COLO668 (cell line): Measurements from ENCODE around the gene ODAD3.
"Not testable (repeated sequence)": the region's sequence is repeated elsewhere in the genome, so short reads cannot be mapped to it uniquely, and the experiment has no call there.

Experiments used
- DNase-seq: peaks from one replicate; lab custom pipeline; 2025; ENCODE audit not compliant: unreplicated experiment; lab: John Stamatoyannopoulos, UW

The ODAD3 gene

DNA sequence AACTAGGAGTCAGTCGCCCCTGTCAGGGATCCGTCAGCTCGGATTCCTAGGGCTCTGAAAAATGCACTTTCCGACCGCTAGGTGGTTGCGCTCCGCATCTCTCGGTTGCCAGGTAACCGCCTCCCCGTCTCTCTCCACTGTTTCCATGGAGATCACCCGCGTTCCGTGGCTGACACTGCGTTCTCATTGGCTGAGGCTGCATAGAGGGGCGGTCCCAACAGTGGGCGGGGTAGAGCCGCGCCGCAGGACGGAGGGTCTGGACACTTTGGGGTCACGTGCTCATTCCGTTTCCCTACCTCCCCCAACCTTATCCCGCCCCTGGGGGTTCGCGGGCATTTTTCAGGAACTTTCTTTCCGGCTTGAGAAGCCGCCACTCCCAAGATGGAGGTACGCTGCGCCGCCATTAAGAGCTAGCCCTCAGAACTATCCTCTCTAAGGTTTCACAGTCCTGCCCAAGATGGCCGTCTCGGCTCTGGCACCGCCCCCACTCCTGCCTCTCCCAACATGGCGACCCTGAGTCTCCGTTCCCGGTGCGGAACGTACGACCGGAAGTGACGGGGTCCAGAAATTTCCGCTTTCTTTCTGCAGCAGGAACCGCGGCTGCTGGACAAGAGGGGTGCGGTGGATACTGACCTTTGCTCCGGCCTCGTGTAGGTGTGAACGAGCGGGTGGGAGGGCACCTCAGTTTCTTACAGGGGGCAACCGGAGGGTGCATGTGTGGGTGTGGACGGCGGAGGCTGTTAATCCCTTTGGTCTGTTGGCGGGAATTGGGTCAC, at the start of gene ODAD3, which contains the start of gene PRKCSH:
ODAD3 (minus strand) TSS at position 65 of the 776 bp plus-strand sequence. CDS start 105 bp downstream, outside the sequence.
PRKCSH (plus strand) TSS at position 579 of the 776 bp plus-strand sequence. CDS start 483 bp downstream, outside the sequence.
- peak; percentile 98 for DNase-seq

DNA sequence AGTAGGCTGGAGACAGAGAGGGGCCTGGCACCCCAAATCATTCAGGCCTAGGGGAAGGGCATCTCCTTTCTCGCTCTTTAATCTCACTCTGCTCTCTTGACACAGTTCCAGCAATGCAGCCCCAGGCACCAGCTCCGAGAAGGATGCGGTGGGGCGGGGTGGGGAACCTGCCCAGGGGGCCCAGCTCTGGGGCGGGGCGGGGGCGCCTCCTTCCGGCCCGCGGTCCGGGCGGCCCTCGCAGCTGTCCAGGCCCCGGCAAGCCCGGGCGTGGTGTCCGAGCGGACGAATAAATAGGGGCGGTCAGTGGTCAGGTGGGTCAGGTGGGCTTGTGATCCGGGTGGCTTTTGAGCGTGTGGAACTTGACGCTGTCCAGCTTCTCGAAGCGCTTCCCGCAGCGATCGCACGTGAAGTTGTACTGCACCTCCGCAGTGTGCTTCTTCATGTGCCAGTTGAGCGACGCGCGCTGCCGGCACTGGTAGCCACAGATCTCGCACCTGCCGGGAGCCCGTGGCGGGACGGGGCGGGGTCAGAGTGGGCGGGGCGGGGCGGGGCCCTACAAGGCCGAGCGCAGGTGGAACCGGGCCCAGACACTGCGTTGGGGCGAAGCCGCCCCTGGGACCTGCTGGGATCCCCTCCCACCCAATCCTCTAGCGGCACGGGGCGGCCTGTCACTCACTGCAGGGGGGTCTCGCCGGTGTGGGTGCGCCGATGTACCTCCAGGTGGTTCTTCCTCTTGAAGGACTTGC, 48.6 kb upstream of the ODAD3 start:
- no peak for DNase-seq

DNA sequence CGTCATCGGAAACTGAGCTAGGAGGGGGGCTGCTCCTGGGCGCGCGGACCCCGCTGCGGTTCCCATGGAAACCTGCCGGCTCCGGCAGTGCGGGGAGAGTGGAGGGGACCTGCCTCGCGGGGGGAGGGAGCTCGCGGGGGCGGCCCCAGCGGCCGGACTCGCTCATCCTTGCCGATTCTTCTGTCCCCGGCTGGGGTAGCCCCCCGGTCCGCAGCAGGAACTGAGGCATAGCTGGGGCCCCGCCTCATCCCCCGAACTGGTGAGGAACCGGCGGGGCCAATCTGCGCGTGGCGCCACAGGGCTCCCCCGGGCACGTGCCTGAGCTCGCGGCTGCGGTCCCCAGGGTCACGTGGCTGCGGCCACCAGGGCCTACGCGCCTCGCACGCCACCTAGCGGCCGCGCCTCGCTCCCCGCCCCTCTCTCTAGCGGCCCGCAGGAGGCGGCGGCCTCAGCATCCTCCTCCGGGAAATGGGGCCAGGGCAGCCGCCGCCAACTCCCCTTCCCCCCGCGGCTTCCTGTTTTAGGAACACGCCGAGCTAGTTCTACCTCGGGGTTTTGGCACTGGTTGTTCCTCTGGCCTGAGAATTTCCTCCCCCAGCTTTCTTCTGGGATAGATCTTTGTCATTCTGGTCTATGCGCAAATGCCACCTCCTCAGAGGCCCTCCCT, 47.6 kb upstream of the ODAD3 start:
- peak; percentile 92 for DNase-seq

DNA sequence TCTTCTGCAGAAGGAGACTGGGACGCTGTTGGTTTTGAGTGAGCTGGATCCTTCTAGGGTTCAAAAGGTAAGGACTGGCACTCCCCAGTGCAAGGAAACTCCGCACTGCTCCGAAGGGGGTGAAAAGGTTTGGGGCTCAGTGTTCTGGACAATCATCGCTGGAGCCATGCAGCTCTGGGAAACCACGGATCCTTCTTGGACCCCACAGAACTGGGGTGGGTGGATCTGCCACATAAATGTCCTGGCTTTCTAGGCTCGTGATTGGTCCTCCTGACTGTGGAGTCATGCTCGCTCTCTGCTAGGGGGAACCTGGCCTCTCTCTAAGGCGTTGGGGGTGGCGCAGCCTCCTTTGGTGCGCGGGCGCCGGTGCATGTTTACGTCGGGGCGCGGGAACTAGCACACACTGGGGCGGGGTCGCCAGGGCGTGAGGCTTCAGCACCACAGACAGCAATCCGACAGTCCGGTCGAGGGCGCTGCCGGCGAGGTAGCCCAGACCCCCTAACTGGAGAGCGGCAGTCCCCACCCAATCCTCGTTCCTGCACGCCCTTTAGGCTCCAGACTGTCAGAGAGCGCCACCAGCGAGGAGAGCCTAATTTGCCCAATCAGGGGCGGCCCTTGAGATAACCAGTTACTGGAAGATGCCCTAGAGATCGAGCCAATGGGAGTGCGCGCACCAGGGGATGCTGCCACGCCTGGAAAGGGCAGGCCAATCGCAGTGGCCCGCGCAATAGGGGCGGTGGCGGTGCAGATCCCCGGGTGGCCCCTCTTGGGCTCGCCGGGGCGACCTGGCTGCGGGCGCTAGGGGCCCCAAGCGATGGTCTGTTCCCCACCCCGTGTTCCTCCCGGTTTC, 46.8 kb upstream of the ODAD3 start:
- peak; percentile 92 for DNase-seq

DNA sequence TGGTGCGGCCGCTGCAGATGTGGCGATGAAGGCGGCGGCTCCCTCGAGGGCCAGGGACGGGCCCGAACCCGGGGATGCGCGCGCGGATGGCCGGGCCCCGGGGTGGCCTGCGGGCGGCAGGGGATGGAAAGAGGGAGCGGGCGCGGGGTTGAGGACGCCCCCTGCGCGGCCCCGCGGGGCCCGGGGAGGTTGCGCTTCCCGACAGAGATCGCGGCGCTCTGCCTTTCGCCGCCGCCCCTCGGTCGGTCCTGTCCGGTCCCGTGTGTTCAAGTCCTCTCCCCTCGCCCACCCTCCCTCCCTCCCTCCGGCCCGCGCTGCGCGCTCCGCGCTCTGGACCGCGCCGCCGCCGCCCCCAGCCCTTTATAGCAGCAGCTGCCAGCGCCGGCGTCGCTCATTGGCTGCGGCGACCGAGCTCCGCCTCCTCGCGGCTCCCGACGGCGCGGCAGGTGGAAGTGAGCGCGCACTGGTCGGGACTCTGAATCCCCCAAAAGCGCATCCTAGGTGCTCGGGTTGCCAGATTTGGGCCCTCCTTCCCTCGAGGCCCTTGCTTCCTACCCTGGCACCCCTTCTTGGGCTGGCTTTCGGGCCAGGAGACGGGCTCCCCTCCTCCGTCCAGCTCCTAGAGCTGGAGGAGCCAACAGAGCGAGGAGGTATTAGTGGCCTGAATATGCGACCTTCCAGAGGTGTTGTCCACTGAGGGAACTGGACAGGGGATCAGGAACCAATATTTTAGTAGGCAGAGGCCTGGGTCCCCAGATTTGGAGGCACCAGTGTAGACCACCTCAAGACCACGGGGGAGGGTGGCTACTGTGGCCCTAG, 46.0 kb upstream of the ODAD3 start, which contains the start of gene ELAVL3:
ELAVL3 (minus strand) TSS at position 332 of the 819 bp plus-strand sequence. CDS start 438 bp downstream, outside the sequence.
- peak; percentile 84 for DNase-seq

DNA sequence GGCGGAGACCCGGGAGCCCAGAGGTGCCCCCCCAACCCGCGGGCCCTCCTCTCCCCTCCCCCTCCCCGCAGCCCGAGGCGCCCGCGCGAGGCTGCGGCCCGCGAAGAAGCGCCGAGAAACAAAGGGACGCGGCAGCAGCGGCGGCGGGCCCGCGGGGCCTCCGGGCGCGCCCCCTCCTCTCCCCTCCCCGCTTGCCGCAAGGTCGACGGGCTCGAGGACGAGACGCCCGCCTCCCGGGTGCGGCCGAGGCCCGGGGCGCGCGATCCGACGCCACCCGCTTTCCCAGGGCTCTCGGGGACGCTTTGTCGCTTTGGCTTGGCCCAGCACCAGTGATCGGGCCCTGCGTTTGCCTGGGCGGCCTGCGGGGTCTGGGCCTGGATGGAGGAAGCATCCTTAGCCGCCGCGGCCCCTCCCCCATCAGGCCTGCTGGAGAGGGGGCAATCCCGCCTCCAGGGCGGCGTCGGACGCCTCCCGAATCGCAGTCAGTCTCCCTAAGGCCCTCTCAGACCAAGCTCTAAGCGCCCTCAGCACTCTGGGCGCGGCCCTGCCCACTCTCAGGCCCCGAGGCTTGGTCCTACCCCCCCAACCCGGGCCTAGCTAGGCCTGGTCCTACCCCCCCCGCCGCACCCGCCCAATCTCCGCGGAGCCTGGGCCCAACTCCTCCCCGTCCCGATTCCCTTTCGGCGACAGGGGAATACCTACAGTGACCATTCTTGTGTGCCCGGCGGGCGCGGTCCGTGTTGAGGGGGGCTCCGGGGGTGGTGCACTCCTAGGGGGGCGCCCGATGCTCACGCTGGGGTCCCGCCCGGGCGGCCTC, 45.2 kb upstream of the ODAD3 start:
- DNase-seq, result peak; percentile 60

DNA sequence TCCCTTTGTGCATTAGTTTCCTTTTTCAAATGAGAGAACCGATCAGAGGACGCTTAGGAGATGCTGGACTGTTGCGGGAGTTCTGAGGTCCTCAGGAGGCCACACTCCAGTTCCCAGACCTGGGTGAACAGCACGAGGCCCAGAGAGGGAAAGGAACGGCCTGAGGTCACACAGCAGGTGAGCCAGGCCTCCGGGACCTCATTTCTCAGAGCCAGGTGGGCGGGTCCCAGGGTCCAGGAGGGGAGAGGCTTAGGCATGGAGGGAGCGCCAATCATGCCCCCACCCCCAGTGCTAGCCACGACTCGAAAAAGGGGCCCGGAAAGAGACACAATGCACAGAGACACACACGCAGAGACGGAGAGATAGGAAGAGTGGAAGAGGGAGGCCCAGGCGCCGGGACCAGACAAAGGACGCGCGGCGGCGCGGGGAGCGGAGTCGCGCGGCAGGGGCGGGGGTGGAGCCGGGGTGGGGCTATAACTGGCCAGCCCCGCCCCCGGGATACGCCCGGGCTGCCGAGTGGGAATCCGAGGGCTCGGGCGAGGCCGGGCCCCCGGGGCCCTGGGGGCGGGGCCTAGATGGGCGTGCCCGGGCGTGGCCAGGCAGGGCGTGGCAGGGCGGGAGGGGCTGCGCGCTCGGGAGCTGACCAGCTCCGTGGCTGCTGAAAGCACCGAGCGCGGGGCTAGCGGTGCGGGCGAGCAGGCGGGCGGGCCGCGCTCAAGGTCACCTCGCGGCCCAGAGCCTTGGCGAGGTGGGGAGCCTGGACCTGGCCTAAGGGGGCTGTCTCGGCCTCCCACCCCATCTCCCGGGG, 44.4 kb upstream of the ODAD3 start:
- DNase-seq, result peak; percentile 63

DNA sequence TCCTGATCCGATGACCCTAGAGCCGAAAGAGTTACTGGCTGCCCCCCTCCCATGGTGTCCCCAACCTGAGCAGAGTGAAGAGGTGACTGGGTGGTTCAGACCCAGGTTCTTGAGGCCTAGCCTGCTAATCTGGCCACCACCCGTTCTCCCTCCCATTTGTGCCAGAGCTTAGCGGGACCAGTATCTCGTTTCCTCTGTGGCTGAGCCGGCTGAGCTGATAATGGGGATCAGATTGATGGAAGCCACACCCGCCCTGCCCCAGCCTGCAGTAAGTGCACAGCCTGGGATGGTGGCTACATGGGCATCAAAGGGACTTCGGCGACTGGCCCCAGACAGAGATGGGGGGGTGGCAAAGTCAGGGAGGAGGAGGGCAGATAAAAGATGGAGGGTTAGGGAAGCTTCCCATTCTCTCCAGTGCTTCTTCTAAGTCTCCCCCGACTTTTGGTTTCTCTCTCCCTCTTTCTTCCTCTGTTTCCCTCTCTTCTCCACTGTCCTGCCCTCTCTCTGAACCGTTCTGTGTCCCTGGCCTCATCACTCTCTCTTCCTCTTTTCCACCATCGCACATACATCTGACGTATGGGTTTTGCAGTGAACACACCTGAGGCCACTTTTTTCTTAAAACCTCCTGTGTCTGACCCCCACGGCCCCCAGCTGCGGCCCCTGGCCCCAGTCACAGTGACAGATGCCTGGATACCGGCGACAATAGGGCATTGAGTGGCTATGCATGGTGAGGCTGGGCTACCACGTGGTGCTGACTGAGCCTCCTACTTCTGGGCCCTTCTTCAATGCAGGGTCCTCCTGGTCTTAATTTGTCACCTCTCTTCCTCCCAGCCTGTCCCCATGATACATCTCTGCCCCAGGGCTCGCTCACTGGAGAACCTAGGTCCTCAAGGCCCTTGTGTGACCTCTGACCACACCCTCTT, 43.5 kb upstream of the ODAD3 start:
- DNase-seq, result no peak

DNA sequence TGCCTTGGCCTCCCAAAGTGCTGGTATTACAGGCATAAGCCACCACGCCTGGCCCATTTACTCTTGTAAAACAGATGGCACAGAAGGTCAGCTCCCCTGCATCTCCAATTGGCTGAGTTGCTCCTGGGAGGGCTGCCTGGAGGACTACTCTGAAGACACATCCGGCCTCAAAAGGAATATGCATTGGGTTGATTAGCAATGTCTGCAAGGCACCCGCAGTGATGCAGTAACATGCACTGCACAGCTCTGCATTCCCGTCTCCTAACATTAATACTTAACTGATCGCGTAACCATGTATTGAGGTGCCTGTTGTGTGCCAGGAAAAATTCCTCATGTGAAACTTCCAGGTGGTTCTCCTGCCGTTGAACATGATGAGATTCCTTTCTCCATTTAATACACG, 40.9 kb upstream of the ODAD3 start:
- no peak for DNase-seq

DNA sequence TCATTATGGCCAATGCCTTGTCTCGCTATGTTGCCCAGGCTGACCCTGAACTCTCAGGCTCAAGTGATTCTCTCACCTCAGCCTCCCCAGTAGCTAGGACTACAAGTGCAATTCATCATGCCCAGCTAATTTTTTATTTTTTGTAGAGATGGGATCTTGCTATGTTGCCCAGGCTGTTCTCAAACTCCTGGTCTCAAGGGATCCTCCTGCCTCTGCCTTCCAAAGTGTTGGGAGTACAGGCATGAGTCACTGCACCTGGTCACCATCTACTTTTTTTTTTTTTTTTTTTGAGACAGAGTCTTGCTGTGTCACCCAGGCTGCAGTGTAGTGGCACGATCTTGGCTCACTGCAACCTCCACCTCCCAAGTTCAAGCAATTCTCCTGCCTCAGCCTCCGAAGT, 40.4 kb upstream of the ODAD3 start:
- not testable (repeated sequence) for DNase-seq

DNA sequence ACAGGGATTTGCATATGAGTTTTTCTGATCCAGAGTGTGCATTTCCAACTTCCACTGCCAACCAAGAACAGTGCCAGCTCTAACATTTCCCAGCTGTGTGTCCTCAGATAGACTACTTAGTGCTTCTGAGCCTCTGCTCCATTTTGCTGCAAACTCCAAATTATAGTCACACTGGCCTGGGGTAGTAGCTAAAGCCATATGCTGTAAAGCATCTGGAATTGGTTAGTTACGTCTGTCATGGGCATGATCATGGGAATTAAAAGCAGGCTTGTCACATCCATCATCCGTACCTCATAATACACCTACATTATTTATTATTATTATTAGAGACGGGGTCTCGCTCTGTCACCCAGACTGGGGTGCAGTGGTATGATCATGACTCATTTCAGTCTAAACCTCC, 38.8 kb upstream of the ODAD3 start:
- no peak for DNase-seq

DNA sequence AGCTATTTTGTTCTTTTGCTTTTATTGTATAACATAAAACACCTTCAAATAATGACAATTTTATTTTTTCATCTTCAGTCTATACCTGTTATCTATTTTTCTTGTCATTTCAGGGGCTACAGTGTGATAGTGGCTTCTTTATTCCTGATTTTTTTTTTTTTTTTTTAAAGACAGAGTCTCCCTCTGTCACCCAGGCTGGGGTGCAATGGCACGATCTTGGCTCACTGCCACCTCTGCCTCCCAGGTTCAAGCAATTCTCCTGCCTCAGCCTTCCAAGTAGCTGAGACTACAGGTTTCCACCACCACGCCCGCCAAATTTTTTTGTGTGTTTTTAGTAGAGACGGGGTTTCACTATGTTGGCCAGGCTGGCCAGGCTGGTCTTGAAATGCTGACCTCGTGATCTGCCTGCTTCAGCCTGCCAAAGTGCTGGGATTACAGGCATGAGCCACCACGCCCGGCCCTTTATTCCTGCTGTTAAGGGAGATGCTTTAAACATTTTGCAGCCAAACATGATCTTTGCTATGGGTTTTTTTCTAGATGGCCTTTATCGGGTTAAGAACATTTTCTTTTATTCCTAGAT, 33.4 kb upstream of the ODAD3 start:
- DNase-seq, result not testable (repeated sequence)

DNA sequence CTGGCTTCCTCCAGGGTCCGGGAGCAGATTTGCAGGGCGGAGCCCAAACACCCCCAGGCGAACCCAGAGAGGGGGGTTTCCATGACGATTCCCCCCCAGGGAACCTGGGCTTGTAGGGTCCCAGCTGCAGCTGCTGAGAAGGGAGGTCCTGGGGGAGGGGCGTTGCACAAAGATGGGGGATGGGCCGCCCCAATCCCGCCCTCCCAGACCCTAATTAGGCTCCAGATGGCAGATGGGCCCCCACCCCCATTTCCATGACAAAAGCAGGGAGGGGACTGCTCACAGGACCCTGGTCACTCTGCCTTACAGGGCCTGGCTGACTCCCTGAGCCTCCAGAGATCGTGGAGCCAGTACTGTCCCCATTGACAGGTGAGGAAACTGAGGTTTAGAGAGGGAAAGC, 30.7 kb upstream of the ODAD3 start:
- DNase-seq, result no peak

DNA sequence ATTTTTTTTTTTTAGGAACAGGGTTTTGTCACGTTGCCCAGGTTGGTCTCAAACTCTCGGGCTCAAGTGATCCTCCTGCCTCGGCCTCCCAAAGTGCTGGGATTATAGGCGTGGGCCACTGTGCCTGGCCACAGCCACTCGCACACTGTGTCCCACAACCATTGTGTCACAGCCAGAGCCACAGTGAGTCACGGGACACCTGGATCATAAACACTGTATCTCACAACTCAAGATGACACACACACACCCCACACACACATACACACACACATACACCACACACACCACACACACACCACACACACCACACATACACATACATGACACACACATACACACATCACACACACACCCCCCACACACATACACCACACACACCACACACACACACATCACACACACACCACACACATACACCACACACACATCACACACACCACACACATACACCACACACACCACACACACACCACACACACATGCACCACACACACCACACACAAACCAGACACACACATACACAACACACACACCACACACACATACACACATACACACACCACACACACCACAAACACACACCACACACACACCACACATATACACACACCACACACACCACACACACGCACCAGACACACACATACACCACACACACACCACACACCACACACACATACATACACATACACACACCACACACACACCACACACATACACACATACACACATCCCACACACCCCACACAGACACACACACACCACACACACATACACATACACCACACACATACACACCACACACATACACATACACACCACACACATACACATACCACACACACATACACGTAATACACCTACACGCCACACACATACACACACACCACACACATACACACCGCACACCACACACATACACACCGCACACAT, 29.7 kb upstream of the ODAD3 start:
- DNase-seq, result no peak

DNA sequence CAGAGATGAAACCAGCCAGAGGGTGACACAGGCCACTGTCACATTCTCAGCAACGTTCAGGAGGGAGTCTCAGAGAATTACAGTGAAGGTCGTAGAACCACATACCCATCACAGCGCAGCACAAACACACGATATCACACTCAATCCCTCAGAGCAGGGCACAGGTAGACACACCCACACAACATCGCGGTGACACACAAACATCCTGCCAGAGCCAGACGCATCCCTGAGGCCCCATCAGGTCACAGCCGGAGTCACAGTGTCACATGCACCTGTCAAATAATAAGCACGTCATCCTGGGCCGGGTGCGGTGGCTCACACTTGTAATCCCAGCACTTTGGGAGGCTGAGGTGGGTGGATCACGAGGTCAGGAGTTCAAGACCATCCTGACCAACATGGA, 28.5 kb upstream of the ODAD3 start:
- DNase-seq, result peak; percentile 20

DNA sequence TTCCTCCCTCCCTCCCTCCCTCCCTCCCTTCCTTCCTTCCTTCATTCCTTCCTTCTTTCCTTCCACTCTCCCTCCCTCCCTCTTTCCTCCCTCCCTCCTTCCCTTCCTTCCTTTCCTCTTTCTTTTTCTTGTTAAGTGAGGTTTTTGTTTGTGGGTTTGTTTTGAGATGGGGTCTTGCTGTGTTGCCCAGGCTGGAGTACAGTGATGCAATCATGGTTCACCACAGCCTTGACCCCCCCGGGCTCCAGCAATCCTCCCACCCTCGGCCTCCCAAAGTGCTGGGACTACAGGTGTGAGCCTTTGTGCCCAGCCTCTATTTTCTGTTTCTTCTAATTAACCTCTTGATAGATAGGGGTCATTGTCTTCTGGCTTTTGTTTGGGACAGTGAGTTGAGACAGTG, 26.5 kb upstream of the ODAD3 start:
- DNase-seq, result no peak
